NCI-H1048 (cell line): ENCODE results near the gene DYRK2.
"Not testable (repeated sequence)": the region's sequence is repeated elsewhere in the genome, so short reads cannot be mapped to it uniquely, and the experiment has no call there.

Experiments
- DNase-seq: peaks from one replicate; lab custom pipeline; 2025; lab: John Stamatoyannopoulos, UW

DYRK2 gene

DNA sequence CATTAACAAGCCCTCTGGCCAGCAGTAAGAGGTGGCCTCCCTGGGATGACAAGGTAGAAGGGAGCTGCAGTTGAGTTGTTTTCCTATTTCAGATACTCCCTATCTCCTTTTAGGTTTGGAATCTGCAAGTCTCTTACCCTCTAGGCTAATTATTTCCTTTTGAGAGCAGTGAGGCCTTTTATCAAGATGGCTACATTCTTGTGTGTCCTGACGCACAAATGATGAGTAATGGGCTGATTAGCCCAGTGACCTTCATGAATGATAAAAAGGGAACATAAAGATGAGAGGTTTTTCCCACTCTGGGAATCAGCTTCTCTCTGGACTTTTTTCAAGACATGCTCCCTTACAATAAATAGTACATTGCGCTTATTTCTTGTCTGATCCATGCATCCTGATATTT lies 22.9 kb downstream of the DYRK2 start:
- DNase-seq = no peak

DNA sequence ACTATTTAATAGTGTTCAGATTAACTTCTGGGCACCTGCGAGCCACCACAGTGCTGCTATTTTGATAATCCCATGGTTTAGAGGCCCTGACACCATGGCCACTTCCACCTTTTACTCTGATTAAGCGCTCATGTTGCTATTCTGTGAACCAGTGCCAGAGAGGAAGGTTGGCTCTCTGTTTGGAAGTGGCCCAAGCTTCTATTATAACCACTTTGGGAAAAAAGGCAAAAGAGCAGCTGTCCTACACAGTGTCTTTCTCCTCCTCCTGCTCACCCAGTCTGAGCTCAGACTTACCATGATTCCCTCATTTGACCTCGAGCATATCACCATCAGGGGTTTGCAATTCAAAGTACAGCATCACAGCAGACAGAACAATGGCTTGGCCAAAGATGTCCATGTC lies 23.3 kb downstream of the DYRK2 start:
- no peak for DNase-seq

DNA sequence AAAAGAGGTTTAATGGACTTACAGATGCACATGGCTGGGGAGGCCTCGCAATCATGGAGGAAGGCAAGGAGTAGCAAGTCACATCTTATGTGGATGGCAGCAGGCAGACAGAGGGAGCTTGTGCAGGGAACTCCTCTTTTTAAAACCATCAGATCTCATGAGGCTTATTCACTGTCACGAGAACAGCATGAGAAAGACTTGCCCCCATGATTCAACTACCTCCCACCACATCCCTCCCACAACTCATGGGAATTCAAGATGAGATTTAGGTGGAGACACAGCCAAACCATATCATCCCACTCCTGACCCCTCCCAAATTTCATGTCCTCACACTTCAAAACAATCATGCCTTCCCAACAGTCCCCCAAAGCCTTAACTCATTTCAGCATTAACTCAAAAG lies 24.0 kb downstream of the DYRK2 start:
- not testable (repeated sequence) for DNase-seq

DNA sequence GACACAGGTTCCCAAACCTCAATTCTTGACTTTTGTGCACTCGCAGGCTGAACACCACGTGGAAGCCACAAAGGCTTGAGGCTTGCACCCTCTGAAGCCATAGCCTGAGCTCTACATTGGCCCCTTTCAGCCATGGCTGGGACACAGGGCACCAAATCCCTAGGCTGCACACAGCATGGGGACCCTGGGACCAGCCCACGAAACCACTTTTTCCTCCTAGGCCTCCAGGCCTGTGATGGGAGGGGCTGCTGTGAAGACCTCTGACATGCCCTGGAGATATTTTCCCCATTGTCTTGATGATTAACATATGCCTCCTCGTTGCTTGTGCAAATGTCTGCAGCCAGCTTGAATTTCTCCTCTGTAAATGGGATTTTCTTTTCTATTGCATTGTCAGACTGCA lies 25.0 kb downstream of the DYRK2 start:
- DNase-seq = not testable (repeated sequence)

DNA sequence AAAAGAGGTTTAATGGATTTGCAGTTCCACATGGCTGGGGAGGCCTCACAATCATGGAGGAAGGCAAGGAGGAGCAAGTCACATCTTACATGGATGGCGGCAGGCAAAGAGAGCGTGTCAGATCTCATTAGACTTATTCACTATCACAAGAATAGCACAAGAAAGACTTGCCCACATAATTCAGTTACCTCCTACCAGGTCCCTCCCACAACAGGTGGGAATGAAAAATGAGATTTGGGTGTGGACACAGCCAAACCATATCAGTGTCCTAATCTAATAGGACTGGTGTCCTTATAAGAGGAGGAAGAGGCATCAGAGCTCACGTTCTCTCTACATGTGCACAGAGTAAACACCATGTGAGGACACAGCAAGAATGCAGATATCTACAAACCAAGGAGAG lies 25.9 kb downstream of the DYRK2 start:
- no peak for DNase-seq

DNA sequence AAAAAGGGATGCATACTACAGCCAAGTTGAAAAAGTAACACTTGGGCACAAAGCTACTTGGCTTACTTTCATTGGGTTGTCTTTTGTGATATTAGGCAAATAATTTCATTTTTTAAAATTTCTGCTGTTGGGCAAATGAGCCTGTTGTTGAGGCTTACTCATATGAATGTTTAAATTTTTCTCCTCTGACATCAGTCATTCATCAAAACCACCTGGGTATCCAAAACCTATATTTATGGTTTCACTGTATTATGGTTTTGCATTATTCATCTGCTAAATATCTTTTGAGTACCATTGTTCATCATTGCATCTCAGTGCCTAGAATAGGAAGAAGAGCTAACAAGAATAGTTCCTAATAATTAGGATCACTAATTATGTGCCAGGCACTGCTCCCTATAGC lies 28.1 kb downstream of the DYRK2 start:
- no peak for DNase-seq

DNA sequence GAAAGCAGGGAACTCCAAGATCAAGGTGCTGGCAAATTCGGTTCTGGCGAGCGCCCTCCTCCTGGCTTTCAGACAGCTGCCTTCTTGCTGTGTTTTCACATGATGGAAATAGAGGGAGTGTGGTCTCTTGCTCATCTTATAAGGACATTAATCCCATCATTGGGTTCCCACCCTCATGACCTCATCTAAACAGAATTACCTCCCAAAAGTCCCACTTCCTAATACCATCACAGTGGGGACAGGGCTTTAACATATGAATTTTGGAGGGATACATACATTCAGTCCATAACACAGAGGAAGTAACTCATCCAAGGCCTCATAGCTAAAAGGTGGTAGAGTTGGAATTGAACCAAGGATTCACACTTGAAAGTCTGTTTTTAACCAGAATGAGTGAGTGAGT lies 28.6 kb downstream of the DYRK2 start:
- DNase-seq = no peak

DNA sequence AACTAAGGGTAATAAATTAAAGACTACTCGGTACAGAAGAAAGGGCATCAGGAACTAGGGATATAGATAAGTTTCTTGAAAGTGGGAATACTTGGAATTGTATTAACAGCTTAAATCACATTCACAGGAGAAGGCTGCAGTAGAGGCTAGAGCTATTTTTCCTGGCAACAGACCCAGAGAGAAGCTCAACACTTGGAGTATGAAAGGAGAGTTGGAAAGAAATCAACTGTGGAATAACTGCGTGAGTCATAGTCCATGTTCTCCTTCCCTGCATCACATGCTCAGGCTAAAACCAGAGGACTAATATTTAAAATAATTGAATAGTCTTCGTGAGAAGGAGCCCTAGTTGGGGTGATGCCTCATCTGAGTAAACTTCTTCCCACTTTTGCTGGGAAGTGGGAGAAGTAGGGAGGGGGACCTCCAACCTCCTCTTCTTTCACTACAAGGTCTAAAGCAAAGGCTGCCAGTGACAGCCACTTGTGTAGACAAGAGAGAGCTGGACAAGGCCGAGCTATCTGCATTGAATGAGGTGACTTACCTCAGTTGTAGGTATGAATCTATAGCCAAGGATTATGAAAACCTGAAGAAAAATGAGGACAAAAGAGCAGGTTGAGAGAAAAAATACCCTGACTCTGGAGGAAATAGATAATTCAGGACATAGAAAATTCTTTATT lies 32.7 kb downstream of the DYRK2 start:
- DNase-seq = no peak

DNA sequence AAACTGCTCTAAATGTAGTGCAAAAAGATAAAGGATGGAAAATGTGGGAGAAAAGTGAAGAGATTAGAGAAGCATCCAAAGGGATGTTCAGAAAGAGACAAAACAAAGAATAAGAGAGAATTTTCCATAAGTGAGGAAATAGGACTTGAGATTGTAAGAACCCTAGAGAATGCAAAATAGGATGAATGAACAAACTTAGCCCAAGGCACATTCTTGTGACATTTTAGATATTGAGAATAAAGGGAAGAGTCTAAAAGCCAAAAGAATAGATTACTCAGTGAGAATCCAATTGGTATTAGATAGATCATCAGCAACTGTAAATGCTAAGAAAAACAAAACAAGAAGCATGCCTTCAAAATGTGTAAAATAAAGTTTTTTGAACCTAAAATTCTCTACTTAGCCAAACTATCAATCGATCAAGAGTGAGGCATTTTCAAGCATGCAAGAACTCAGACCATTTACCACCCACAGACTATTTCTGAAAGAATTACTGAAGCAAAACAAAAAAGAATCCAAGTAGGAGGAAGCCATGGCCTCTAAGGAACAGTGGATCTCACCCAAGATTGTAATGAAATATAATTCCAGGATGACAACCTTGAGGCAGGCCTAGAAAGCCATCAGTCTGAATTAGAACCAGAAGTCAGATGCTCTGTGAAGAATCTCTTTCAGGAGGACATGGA lies 33.5 kb downstream of the DYRK2 start:
- DNase-seq = no peak

DNA sequence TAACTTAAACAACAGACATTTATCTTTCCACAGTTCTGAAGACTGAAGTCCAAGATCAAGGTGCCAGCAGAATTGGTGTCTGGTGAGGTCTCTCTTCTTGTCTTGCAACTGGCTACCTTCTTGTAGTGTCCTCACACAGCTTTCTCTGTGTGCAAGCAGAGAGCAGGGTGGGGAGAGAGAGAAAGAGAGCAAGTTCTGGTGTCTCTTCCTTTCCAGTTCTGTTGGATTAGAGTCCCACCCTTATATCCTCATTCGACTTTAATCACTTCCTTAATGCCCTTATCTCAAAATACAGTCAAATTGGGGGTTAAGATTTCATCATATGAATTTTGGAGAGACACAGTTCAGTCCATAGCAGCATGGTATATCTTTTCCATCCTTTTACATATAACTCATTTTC lies 40.8 kb downstream of the DYRK2 start:
- no peak for DNase-seq

DNA sequence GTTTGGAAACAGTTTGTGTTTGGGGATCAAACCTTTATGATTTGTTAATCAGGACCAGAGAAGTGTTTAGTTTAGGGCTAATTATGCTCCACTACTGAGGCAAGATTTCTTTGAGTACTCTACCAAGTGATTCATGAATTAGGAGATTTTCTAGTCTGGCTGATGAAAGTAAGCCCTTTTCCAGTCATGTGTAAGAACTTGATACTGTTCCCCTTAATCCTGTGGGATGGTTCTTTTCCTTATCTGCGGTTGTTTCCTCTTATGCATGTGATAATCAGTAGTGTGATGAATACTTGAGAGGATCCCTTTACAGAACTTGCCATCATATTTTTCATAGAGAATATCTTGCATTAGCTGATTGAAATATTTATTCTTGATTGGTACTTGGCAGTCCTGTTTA lies 42.1 kb downstream of the DYRK2 start:
- no peak for DNase-seq

DNA sequence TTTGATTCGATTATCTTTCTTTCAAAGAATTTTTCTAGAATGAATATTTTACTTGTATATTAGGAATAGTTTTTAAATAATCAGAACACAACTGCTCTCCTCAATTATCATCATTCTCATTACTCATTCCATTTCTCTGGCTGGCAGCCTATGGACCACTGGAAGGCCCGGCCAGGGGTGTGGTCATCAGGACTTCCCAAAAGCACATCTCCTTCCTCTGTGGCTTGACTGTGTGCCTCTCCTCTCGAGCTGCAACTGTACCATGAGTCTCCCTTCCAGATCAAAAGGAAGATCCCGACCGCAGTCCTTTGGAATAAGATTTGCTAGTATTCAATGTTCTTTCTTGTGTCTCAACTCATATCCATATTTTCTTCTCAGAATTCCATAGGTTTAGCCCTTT lies 42.7 kb downstream of the DYRK2 start:
- no peak for DNase-seq

DNA sequence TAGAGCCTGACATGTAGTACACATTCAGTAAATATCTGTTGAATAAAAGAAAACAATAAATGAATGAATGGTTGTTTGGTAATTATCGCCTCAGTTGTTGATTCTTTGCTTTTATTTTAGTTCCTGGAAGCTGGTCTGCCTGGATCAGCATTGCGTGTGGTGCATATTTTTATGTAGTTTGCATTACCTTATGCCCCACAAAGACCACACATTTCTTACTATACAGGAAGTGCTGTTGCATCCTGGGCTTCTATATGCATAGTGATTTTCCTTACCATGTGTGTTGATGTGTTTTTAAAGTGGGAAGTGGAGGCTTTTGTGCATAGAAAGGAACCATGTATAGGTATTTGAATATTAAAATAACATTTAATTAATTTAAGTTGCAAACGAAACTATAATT lies 43.6 kb downstream of the DYRK2 start:
- no peak for DNase-seq

DNA sequence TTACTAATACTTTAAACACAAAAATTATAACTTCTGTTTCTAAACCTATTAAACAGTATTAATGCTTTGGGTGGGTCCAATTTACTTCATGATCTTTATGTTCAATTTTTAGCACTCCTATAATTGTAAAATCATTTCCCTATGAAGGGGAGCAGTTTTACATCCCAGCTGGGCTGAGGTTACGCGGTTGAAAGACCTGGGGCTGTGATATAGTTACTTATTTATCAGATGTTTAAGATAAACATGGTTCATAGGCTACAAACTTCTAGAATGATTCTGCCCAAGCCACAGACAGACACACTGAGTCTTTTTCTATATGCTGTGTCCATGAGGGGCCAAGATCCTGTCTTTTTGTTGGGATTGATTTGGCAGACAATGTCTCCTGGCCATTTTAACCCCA lies 44.4 kb downstream of the DYRK2 start:
- no peak for DNase-seq

DNA sequence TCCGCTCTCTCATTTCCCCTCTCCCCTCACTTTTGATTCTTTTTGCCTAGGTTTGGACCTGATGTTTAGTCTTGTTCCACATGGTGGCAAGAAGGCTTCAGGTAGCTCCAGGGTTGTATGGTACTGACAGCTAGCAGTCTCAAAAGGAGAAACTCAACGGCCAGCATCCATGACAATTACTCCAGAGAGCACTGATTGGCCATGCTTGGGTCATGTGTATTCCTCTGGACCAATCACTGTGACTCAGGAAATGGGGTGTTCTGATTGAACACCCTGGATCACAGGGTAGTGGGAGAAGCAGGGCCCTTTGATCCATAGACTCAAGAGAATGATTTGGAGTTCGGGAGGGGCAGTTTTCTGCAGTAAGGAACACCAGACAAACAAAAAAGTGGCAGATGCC lies 45.3 kb downstream of the DYRK2 start:
- no peak for DNase-seq

DNA sequence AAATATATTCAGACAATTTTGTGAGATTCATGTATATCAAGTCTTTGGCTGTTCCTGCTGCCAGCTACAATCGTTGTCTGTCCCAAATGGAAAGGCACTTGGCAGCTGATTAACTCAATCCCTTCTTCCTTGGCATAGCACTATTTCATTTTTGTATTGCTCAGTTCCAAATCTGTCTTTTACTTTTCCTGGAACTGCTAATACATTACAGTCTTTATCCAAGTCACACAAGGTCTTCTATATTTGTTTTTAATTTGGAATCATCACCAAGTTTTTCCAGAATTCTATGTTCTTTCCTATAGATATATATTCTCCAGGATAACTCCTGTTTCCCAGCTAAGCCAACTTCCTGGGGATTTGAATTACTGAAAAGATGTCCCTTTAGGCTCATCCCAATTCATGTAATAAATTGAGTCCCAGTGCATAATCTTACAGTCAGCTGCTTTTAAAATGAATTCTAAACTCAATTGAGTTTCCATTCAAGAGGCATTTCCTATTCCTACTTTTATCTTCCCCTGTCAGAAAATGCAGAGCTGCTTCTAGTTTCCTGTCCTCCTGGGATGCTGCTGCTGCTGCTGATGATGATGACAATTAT lies 45.9 kb downstream of the DYRK2 start:
- no peak for DNase-seq

DNA sequence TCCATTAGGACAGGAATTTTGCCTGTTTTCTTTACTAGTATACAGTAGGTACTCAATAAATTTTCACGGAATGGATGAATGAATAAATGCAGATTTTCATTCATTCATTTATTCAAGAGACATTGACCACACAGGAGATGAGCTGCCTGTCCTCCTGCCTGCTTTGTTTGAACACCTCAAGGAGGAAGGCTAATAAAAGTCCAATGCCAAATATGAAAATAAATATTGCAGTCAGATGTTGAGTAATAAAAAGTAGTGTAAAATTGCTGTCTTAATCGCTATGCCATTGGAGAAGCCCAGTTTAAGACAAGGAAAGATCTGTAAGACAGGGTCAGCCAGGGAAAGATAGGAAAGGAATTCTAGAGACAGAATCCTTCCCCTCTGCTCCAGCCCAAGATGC lies 47.4 kb downstream of the DYRK2 start:
- no peak for DNase-seq

DNA sequence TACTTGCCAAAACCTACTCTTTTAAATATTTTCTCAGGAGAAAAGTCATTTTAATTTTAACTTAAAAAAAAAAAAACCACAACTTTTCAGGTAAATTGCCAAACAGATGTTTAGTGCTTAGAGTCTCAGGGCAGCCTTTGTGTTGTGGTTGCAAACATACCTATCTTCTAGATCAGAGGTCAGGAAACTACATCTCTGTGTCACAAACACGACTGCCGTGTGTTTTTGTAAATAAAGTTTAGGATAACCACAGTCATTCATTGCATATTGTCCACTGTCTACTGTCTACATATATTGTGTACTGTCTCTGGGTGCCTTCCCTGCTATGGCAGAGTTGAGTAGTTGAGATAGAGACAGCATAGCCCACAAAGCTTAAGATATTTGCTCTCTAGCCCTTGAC lies 48.9 kb downstream of the DYRK2 start:
- DNase-seq = no peak

DNA sequence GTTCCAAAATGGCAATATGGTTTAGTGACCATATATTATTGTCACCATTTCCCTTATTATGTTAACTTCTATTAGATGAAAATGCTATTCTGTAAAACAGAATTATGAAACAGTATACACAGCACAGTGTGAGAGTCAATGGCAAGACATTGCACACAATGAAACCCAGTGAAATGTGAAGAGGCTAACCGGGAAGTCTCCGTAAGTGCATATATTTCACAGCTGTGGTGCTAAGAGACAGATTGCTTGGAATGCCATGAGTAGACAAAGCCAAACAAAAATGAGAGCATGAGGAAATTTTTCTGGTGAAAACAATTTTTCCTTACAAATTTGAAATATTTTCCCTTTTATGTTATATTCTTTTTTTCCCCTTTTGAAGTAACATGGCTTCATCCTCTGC lies 49.4 kb downstream of the DYRK2 start:
- DNase-seq = no peak

DNA sequence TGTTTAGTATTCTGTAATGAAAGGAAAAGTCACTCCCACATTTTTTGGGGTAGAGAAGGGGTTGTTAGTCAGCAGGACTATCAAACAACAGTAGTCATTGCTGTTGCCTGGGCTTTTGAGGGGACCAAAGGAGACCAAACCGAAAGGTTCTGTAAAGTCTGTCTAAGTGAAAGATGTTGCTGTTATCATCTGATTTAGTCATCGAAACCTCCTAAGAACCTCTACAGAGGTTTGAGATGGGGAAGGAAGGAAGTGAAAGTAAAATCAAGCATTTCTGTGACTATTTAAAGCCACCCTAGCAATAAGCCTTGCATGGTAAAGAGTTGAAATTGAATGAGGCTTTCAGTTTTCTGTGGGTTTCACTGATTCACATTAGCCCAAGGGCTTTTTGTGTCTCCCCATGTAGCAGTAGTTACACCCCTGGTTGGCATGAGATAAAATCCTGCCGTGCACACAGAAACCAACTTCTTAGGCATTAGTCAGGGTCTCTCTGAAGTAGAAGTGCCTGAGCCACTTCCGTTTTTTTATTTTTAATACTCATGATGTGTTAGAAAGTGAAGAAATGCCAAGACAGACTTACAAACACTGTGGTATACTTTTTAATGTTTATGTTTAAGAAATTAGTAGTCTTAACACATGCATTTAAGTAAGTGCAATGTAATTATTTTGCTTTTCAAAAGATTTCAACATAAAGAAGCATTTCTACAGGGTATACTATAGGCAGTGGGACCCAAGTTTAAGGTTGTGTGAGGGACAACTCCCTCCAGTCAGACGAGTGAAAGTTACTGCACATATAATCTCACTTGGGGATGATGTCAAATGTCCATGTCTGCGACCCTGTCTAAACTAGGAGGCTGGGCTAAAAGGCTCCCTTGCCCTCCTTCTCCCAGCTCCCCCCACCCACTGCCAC lies 50.4 kb downstream of the DYRK2 start:
- DNase-seq = no peak

DNA sequence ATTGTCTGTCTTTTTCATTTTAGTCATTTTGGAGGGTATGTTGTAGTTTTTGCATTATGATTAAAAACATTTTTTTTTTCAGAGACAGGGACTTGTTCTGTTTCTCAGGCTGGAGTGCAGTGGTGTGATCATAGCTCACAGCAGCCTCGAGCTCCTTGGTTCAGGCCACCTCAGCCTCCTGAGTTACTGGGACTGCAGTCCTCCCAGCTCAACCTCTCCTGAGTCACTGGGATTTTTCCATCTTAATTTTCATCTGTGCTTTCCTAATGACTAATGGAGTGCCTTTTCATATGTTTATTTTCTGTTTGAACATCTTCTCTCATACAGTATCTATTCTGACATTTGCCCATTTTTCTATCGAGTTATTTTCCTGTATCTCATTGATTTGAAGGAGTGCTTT lies 52.6 kb downstream of the DYRK2 start:
- DNase-seq = no peak

DNA sequence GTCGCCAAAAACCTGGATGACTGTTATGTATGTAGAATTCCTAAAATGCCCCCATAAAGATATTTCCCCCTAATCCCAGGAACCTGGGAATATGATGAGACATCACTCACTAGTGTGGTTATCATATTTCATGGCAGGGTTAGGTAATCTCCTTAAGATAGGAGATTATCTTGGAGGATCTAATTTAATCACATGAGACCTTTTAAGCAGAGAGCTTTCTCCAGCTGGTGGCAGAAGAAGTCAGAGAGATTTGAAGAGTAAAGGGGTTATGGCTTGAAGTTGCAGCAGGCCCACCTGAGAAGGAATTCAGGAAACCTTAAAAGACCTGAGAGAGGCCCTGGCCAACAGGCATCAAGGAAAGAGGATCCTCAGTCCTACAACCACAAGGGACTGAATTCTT lies 53.6 kb downstream of the DYRK2 start:
- DNase-seq = no peak

DNA sequence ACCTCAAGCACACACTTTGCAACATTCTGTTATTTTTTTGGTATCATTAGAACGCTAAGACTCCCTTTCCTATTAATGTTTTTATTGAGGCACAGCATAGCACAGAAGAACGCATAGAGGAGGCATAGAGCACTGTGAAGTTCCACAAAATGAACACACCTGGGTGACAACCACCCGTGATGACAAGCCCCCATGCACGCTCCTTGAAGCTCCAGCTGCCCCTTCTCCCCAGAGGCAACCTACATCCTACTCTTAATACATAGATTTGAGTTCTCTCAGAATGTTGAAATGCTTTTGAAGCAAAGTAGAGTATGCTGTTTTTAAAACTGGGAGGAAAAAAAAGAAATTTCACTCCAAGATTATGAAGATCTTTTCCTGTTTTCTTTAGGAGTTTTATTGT lies 55.5 kb downstream of the DYRK2 start:
- DNase-seq = no peak
